Testis (tissue), 2 donors: ENCODE data around the gene EHMT1.

Source experiments
- POLR2A ChIP-seq: fragments of 450-650 bp; IDR thresholded peaks from one replicate; pipeline ENCODE4 v1.6.1; 2017; ENCODE audit warnings: antibody characterized with exemption, mild to moderate bottlenecking, moderate library complexity
- TF ChIP-seq, protein P1 (sequence below), 3 experiments: fragments of 450-650 bp in 2 of 3; fragments of 200-600 bp in 1 of 3; sonication (generic) in 1 of 3; IDR thresholded peaks; one replicate each; pipeline ENCODE4 v1.5.1; 2016 to 2019; ENCODE audit warnings: antibody characterized with exemption in 3 of 3, mild to moderate bottlenecking in 2 of 3, moderate library complexity in 1 of 3

DNA sequence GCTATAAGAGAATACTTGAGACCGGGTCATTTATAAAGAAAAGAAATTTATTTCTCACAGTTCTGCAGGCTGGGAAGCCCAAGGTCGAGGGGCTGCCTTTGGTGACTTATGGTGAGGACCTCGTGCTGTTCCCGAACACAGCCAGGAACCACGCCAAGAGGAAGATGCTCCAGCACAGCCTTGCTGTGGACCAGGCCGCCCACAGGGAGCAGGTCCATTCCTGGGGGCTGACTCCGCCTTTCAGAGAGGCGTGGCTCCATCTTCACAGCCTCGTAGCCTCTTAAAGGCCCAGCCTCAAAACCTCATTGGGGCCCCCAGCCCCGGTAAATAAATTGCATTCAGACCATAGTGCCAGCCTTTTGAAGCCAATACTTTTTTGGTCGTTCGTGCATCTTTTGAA lies 165.2 kb downstream of the EHMT1 start:
- TF ChIP-seq, protein P1, sequence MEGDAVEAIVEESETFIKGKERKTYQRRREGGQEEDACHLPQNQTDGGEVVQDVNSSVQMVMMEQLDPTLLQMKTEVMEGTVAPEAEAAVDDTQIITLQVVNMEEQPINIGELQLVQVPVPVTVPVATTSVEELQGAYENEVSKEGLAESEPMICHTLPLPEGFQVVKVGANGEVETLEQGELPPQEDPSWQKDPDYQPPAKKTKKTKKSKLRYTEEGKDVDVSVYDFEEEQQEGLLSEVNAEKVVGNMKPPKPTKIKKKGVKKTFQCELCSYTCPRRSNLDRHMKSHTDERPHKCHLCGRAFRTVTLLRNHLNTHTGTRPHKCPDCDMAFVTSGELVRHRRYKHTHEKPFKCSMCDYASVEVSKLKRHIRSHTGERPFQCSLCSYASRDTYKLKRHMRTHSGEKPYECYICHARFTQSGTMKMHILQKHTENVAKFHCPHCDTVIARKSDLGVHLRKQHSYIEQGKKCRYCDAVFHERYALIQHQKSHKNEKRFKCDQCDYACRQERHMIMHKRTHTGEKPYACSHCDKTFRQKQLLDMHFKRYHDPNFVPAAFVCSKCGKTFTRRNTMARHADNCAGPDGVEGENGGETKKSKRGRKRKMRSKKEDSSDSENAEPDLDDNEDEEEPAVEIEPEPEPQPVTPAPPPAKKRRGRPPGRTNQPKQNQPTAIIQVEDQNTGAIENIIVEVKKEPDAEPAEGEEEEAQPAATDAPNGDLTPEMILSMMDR (IDR thresholded peaks at IDR 0.05) = no peak
- TF ChIP-seq POLR2A = no peak
